NCI-H146 treated with DMSO at 0.1 percent for 48 hours (cell line): Measurements from ENCODE around the gene DLST.
"Not testable (repeated sequence)": the region's sequence is repeated elsewhere in the genome, so short reads cannot be mapped to it uniquely, and the experiment has no call there.

ENCODE experiments used
- DNase-seq: peaks from one replicate; lab custom pipeline; 2025; ENCODE audit not compliant: unreplicated experiment; lab: John Stamatoyannopoulos, UW

Gene DLST

DNA sequence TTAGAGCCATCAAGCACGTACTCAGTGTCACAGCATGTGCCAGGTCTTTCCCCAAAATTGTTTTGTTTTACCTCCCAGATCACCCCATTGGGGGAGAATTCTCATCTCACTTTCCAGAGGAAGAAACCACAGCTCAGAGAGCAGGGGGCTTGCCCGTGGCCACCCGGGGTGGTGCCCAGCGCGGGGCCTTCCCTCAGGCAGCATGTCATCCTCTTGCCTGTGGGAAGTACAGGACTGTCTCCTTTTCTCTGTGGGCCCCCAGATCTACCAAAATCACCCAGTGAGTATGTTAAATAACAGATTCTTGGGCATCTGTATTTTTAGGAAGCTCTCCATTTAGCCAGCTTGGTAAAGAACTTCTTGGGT lies 35.4 kb downstream of the DLST start:
- no peak for DNase-seq

GRCh38 chr14:74917646-74918081 lies 35.9 kb downstream of the DLST start:
- no peak for DNase-seq

DNA sequence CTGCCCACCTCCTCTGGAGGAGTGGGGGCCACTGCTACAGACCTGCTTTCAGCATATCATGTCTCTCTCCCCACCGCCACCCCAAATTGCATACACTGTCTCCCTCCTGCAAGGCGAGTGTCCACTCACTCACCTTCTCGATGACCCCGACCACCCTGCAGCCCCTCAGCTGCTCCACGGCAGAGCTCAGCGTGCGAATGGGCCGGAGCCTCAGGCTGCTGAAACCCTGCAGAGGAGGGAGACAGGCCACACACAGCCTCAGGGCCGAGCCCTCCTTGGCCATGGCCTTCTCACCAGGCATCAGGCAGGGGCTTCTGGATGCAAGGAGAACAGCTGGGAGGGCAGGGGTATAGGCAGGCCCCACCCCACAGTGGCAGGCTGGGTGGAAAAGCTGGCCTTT lies 36.7 kb downstream of the DLST start:
- no peak for DNase-seq

GRCh38 chr14:74919421-74920165 lies 37.9 kb downstream of the DLST start:
- no peak for DNase-seq

DNA sequence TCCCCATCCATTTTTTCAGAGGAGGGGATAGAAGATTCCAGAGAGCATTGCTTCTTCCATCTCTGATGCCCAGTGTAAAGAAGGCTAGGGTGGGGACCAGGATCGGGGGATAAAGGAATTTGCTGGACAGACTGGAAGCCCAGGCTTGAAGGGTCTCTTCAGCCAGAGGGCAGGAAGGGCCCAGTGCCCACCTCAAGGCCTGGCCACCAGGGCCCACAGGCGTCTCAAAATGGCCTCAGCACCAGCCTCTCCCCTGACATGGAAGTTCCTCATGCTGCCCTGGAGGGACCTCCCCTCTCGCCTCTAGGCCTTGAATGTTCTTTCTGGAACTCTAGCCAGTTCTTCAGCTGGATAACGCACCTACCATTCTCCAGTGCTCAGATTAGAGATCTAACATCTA lies 38.6 kb downstream of the DLST start:
- DNase-seq, result no peak

DNA sequence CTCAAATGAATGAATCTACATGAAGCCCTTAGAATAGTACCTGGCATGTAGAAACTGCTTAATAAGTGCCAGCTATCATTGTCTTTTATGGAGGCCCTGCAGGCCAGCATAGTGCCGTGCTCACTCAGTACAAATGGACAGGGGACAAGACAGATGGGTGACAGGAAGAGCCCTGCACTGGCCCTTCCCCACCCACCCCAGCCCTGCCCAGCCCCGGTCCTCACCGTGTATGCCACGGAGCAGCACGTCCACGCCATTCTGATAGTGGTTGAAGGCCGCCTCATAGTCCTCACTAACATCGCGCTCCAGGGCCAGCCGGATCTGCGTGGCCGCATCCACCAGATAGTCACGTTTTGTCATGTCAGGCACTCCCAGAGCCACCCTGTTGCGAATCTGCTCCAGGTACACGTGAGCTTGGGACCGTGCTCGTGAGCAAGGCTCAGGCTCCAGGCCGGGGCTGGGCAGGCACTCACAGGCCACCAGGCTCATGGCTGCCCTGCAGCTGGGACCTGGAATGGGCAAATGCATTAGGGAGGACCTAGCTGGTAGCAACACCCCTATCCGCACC lies 39.4 kb downstream of the DLST start:
- no peak for DNase-seq

DNA sequence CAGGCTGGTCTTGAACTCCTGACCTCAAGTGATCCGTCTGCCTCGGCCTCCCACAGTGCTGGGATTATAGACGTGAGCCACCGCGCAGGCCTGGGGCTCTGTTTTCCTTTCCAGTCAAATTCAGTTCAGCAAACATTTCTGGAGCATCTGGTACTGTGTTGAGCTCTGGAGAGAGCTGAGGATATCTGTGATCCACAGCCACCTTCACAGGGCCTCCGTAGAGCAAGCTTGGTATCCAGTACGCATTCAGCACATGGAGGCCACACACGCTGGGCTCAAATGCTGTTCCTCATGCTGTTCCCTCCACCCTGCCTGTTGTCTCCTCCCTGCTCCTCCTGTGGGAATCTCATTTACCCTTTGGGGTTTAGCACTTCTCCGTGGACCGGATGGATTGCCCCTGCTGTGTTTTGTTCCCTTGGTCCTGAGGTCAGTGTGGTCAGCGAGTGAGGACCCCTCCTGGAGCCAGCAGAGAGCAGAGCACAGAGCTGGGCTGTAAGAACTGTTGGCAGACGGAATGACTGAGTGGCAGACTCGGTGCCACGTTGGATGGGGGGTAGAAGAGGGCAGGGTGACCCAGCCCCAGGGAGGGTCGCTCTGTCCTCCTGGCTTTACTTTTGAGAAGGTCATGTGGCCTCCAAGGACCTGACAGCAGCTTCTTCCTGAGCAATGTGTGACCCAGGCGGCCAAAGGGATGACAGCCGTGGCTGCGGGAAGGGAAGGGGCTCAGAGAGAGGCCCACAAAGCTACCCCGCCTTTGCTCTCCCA lies 40.5 kb downstream of the DLST start:
- DNase-seq, result no peak

- peak; percentile 39 for DNase-seq
These were observed 41.2 kb downstream of the DLST start, which contains the start of gene RPS6KL1 for GRCh38 chr14:74922752-74923401. RPS6KL1 (minus strand) TSS chr14:74923260; CDS start chr14:74921541, 1,719 bp downstream.

DNA sequence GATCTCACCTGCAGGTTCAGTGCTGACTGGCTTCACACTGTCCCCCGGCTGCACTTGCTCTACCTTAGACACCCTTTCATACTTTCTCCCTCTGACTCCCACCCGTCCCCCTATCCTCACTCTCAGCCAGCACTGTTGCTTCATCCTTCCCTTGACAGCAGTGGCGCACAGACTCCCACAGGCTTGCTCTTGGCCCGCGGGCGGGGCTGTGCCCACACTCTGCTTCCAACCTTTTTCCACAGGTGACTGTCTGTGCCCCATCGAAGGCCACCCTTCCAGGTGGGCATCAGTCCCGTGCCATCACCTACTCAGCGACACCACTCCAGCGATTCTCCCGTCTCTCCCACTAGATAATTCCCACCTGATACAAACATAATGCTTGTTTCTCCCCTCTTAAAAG lies 42.3 kb downstream of the DLST start:
- no peak for DNase-seq

DNA sequence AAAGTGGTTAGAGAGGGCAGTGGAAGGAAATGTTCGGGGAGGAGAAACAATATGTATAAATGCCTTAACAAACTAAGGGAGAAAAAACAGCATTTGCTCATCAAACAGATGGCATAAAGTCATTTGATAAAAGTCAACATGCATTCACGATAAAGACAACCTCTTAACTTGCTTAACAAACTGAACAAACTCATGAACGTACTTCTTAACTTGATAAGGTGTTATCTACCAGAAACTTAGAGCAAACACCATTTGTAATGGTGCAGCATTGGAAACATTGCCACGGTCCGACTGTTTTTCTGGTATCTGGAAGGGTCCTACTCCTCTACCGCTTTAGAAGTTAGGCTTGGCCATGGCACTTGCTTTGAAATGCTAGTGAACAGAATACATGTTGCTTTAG lies 45.5 kb downstream of the DLST start:
- DNase-seq, result no peak

DNA sequence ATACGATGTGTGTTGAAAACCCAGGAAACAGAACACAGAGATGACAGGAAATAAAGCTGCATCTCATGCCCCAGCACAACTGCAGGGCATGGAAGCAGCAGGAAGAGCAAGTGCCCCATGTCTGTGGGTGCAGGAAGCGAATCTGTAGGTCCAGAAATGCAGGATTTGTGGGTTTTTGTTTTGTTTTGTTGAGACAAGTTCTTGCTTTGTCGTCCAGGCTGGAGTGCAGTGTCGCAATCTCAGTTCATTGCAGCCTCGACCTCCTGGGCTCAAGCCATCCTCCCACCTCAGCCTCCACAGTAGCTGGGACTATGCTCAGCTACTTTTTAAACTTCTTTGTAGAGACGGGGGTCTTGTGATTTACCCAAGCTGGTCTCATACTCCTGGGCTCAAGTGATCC lies 47.5 kb downstream of the DLST start:
- DNase-seq, result no peak

- DNase-seq, result not testable (repeated sequence)
These were observed 50.0 kb downstream of the DLST start for GRCh38 chr14:74931744-74932143.

- DNase-seq, result no peak
These were observed 50.7 kb downstream of the DLST start for GRCh38 chr14:74932401-74932901.

DNA sequence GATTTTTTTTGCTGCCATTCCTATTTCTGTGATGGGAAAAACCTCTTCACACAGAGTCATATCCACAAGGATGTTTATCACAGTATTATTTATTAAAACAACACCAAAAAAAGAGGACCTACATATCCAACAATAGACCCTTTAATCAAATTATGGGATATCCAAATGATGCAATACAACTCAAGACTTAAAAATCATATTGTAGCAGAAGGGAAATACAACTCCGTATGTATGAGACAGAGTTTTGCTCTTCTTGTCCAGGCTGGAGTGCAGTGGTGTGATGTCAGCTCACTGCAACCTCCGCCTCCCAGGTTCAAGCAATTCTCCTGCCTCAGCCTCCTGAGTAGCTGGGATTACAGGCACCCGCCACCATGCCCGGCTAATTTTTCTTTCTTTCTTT lies 51.2 kb downstream of the DLST start:
- DNase-seq, result not testable (repeated sequence)

DNA sequence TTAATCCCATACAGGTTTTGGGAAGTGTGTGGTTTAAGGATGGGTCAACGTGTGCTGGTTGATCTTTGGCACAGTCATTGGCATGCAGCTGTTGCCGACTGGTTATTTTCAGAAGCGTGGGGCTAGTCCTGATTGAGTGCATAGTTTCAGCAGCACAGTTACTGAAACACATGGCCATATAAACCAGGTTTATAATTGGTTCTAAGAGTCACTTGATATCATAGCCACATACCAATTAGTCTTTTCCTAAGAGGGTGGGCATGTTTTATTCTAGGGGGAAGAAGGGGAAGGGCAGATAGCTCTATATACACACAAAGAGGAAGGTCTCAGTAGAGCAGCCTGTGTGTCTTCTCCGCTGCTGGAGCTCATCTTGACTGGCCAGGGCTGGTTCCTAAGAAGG lies 52.3 kb downstream of the DLST start:
- no peak for DNase-seq

- DNase-seq, result no peak
These were observed 53.0 kb downstream of the DLST start for GRCh38 chr14:74934476-74935359.

DNA sequence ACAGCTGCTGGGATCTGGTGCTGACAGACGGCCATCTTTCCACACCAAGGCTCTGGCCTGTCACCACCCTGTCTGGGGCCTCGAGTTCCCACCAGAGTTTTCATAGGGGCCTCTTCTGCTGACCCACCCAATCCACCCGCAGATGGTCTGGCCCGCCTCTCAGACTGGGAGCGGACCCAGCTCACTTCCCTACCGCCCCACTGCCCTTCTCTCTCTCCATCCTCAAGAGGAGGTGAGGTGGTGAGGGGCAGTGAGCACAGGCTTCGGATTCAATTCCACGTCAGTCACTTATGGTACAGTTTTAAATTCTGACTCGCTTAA lies 53.6 kb downstream of the DLST start:
- DNase-seq, result no peak

GRCh38 chr14:74936151-74936550 lies 54.4 kb downstream of the DLST start:
- no peak for DNase-seq

DNA sequence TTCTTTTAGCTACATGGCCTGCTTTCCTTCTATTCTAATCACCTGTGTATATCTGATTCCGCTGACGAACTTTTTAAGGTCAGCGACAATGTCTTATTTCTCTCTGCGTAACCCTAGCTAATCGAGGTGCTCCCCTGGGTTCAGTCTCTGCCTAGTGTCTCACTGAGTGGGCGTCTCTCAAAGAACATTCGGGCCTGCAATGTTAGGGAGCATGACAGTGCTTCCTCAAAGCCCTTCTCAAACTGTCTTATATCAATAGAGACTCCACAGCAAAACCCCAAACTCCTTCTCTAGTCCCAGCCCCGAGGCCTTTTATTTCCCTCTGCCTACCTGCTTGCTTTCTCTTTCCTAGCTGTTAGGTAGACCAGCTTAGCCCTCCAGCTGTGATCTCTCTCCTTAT lies 55.0 kb downstream of the DLST start:
- DNase-seq, result no peak

- DNase-seq, result no peak
These were observed 55.5 kb downstream of the DLST start for GRCh38 chr14:74937171-74937570.
